NCI-H524 treated with DMSO at 0.1 percent for 48 hours (cell line): ENCODE measurements around the gene DNAJA2.
A peak's percentile ranks its signal among the peaks of the same experiment; 100 is the strongest.
"Not testable (repeated sequence)": the region's sequence is repeated elsewhere in the genome, so short reads cannot be mapped to it uniquely, and the experiment has no call there.

Experiments
- DNase-seq: peaks from one replicate; lab custom pipeline; 2025; lab: John Stamatoyannopoulos, UW

The DNAJA2 gene

DNA sequence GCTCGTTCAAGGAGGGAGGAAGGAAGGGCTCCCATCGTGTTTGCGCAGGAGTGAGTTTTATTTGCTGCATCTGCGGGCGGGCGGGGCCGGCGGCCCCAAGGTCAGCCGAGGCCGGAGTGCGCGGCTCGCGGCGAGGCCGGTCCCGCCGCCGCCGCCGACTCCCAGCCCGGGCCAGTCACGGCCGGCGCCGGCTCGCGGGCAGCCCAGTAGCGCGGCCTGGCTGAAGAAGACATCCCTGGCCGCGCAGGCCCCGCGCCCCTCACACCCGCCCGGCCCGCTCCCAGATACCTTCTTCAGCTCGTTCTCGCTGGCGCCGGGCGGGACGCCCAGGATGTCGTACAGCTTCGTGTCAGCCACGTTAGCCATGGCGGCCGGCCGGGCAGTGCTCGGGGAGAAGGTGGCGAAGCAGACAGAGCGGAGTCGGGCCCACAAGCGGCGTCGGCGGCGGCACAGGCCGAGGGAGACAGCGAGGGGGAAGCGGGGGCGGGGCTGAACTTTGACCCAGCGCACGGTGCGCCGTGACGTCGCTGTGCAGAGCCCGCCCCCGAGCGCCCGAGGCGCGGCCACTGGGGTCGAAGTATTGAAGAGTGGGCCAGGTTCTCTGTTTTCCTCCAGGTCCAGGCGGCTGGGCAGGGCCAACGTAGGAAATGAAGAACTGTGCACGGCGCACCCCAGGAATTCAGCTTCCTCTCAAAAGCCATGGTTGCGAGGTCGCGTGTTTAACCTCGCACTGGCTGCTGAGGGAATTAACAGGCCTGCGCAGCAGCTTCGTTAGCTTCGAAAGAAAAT, at the start of gene DNAJA2:
Gene DNAJA2 (minus strand): TSS at position 468 of the 789 bp plus-strand sequence. CDS start 102 bp downstream, at position 366.
- DNase-seq = peak; percentile 46

GRCh38 chr16:47019568-47019967, 46.1 kb upstream of the DNAJA2 start:
- DNase-seq = no peak

GRCh38 chr16:47018223-47018891, 44.9 kb upstream of the DNAJA2 start:
- no peak for DNase-seq

- no peak for DNase-seq
These were observed 44.2 kb upstream of the DNAJA2 start for GRCh38 chr16:47017636-47018035.

DNA sequence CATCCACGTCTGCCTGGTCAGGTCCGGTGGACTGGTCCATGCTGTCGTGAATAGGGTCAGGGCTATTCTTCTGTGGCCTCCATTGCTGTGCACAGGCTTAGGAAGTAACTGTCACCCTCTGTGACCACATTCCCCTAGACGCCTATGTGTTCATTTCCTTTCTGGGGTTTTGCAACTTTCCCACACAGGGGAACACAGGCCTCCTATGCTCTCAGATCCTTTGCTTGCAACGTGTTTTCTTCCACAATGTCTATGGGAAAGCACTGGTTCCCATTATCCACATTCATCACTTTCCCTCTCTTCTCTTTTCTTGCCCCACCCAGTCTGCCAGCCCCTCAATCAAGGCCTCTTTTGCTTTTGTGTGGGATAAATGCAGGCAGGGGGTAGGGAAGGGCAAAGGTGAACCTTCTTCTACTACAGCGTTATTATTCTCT, 43.2 kb upstream of the DNAJA2 start:
- no peak for DNase-seq

- DNase-seq = no peak
These were observed 40.4 kb upstream of the DNAJA2 start for GRCh38 chr16:47013910-47014309.

GRCh38 chr16:47013172-47013571, 39.7 kb upstream of the DNAJA2 start:
- DNase-seq = no peak

DNA sequence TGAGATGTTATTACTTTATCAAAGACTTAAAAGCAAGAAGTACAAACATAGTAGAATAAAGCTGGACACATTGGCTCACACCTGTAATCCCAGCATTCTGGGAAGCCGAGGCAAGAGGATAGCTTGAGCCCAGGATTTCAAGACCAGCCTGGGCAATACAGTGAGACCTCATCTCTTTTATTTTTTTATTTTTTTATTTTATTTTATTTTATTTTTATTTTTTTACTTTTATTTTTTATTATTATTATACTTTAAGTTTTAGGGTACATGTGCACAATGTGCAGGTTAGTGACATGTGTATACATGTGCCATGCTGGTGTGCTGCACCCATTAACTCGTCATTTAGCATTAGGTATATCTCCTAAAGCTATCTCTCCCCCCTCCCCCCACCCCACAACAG, 37.3 kb upstream of the DNAJA2 start:
- DNase-seq = not testable (repeated sequence)

DNA sequence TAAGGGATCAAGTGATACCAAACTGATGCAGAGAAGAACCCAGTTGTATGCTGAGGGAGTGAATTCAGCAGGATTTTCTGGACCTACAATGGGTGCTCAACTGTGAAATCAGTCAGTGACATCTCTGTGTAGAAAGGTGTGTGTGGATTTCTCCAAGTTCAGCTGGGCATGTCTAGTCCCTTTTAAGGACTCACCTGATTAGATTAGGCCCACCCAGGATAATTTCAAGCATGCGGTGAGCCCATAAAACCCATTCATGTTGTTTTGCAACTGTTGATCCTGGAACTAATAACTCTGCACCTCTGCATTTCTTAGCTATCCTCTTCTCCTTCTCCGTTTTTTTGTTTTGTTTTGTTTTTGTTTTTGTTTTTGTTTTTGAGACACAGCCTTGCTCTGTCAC, 35.1 kb upstream of the DNAJA2 start:
- no peak for DNase-seq

DNA sequence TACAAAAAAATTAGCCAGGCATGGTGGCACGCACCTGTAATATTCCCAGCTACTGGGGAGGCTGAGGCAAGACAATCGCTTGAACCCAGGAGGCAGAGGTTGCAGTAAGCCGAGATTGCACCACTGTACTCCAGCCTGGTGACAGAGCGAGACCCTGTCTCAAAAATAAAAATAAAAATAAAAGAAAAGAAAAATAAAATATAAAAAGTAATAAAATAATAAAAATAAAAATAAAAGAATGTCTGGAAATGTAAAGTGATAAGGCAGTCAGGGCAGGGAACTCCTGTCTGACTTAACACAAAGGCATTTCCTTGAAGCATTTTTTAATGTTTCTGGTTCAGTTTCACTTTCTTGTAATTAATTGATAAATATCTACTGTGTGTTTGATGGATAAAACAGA, 34.7 kb upstream of the DNAJA2 start:
- no peak for DNase-seq

DNA sequence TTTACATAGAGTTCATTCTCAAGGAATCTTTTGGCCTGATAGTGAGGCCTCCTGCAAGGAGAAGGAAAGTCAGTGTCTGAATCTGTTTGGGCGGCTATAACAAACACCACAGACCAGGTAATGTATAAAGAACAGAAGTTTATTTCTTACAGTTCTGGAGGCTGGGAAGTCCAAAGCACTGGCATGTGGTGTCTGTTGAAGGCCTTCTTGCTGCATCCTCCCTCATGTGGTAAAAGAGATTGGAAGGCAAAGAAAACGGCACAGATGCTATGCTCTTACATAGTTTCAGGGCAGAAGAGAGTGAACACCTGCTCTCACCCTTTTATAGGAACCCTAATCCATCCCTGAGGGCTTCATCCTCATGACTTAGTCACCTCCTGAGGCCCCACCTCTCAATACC, 31.2 kb upstream of the DNAJA2 start:
- peak; percentile 58 for DNase-seq

DNA sequence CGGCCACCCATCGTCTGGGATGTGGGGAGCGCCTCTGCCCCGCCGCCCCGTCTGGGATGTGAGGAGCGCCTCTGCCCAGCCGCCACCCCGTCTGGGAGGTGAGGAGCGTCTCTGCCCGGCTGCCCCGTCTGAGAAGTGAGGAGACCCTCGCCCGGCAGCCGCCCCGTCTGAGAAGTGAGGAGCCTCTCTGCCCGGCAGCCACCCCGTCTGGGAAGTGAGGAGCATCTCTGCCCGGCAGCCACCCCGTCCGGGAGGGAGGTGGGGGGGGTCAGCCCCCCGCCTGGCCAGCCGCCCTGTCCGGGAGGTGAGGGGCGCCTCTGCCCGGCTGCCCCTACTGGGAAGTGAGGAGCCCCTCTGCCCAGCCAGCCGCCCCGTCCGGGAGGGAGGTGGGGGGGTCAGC, 26.6 kb upstream of the DNAJA2 start:
- not testable (repeated sequence) for DNase-seq

DNA sequence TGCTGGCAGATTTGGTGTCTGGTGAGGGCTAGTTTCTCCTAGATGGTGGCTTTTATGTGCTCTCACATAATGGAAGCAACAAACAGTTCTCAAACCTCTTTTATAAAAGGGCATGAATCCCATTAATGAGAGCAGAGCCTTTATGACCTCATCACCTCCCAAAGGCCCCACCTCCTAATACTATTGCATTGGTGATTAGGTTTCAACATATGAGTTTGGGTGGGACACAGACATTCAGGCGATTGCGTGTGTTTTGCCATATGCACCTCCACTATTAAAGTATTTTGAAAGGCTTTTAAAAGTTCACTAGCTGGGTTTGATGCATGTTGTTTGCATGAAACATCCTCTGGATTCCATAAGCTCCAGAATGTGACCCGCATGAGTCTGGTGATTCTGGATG, 24.4 kb upstream of the DNAJA2 start:
- DNase-seq = no peak

DNA sequence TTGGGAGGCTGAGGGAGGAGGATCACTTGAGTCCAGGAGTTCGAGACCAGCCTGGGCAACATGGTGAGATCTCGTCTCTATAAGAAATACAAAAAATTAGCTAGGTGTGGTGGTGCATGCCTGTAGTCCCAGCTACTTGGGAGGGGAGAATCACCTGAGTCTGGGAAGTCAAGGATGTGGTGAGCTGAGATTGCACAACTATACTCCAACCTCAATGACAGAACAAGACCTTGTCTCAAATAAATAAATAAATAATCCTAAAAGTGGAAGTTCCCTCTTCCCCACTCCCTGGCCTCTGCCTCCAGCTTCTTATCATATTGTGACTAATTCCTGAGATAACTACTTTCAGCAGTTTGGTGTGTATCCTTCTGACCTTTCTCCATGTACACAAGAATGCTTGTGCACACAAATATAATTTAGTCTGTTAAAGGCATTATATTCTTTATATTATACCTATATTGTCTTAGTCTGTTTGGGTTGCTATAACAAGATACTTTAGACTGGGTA, 23.5 kb upstream of the DNAJA2 start:
- DNase-seq = no peak

GRCh38 chr16:46996391-46996790, 22.9 kb upstream of the DNAJA2 start:
- no peak for DNase-seq

DNA sequence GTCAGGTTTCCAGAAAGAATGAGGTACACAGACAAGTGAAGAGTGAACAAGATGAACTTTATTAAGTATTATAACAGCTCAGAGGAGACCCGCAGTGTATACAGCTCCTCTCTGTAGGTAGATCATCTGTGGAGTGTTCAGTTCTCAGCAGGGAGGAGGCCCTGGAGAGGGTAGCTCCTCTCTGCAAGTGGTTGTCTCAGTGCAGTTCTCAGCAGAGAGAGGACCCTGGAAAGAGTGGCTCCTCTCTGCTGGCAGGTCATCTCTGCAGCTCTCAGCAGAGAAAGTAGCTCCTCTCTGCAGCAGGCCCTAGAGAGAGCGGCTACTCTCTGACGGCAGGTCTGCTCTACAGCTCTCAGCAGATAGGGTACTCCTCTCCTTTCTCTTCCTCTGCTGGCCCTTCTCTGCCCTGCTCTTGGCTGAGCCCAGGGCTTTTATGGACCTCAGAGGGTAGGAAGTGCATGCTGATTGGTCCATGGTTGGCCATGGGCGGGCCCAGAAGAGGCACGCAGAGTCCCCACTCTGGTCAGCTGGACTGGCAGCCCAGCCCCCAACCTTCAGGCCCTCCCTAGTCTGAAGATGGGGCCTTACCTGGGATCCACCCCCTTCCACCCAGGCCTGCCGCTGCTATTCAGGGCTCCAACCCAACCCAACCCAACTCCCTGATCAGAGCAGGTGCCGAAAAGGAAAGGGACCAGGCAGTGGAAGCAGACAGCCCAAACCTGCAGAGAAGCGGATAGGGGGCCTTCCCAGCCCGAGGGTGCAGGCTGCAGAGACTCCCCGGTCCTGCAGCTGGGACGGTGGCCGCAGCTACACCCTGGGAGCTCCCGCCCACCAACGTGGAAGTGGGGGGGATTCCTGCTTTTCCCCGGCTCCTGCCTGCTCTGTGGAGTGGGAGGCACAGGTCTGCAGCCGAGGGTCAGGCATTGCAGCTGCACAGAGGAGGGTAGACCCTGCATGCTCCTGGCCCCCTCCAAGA, 18.5 kb upstream of the DNAJA2 start:
- DNase-seq = no peak

DNA sequence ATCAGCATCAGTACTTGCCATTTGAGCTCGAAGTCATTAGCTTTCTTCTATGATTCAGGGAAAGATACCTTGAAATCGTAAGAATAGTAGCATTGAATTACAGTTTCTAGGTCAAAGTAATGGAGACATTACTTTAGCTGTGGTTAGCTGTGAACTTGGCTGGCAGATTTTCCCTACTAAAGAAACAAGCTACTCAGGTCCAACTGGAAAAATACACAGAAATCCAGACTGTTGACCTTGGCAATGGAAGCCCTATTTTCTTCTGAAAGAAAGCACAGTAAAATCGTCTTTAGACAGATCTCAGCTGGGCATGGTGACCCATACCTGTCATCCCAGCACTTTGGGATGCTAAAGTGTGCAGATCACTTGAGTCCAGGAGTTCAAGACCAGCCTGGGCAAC, 13.4 kb upstream of the DNAJA2 start:
- DNase-seq = no peak

DNA sequence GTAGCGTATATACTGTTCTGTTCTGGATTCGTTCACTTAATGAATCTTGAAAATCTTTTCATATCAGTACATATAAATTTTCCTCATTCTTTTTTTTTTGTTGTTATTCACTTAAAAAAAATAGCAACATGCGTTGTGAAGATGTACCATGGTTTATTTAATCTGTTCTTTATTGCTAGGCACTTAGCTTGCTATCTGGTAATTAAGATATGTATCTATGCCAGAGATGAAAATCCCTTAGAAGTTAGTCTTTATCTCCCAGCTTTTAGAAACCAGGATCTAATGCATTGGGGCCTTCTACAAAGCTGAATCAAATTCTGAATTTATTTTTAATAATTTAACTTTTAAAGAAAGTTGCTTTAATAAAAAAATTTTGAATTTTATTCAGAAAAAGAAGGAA, 13.0 kb upstream of the DNAJA2 start:
- DNase-seq = no peak

DNA sequence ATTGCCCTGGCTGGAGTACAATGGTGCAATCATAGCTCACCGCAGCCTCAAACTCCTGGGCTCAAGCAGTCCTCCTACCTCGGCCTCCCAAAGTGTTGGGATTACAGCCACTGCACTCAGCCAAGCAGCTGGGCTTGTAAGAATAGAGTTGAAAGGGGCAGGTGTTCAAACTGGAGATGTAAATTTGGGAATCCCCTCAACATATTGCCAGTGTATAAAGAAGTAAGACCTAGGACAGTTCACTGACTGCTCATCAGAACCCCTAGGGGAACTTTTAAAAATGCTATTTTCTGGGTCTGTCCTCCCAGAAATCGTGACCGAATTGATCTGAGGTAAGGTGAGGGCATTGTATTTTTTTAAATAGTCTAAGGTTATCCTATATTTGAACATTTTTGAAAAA, 8.9 kb upstream of the DNAJA2 start:
- DNase-seq = no peak

DNA sequence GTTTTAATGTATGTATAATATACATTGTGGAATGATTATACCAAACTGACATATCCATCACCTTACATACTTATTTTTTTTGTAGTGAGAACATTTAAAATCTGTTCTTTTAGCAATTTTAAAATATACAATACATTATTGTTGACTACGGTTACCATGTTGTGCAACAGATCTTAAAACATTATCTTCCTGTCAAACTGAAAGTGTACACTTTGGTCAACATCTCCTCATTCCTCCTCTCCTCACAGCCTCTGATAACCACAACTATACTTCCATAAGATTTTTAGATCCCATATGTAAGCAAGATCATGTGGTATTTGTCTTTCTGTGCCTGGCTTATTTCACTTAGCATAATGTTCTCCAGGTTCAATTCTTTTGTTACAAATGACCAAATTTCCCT, 7.5 kb upstream of the DNAJA2 start:
- no peak for DNase-seq

- no peak for DNase-seq
These were observed 3.1 kb upstream of the DNAJA2 start for GRCh38 chr16:46976550-46976949.

- no peak for DNase-seq
These were observed 2.5 kb upstream of the DNAJA2 start for GRCh38 chr16:46975908-46976470.
